Esophagus muscularis mucosa (tissue), 4 donors: ENCODE measurements around the gene ATIC. TPM values are rescaled to one million over a fixed set of nuclear protein-coding genes. Genes with fewer than 3 reads are reported as not detected.

Source experiments
- DNase-seq: peaks from one replicate; pipeline ENCODE4 v3.0.0-alpha.2; 2017; ENCODE audit errors: extremely low spot score
- H3K27ac ChIP-seq, 4 donors: fragments of 200-600 bp; sonication (generic); replicated peaks in 1 of 4; 1 replicate in 3 of 4; 2 replicates in 1 of 4; pipeline ENCODE4 v1.5.1; 2016 to 2019; ENCODE audit warnings: mild to moderate bottlenecking in 1 of 4
- H3K27me3 ChIP-seq, 4 donors: fragments of 200-600 bp; sonication (generic); one replicate each; pipeline versions ENCODE4 v1.5.1 to v1.6.0; 2016 to 2019
- H3K36me3 ChIP-seq, 4 donors: fragments of 200-600 bp; sonication (generic); one replicate each; pipeline ENCODE4 v1.5.1; 2016 to 2019
- H3K4me1 ChIP-seq, 4 donors: fragments of 200-600 bp; sonication (generic); one replicate each; pipeline ENCODE4 v1.5.1; 2016 to 2019
- H3K4me3 ChIP-seq, 4 donors: fragments of 200-600 bp; sonication (generic); 1 replicate in 2 of 4; 2 replicates in 2 of 4; pipeline ENCODE4 v1.5.1; 2016 to 2019; ENCODE audit warnings: mild to moderate bottlenecking in 4 of 4, moderate library complexity in 1 of 4
- H3K9me3 ChIP-seq, 4 donors: fragments of 200-600 bp; sonication (generic); 1 replicate in 3 of 4; 2 replicates in 1 of 4; pipeline ENCODE4 v1.5.1; 2016 to 2019
- EP300 ChIP-seq: sonication (generic); formaldehyde crosslinking; IDR thresholded peaks from one replicate; pipeline ENCODE4 v1.6.1; 2017; ENCODE audit warnings: antibody characterized with exemption
- POLR2A ChIP-seq: fragments of 450-650 bp; IDR thresholded peaks from one replicate; pipeline ENCODE4 v1.6.1; 2017; ENCODE audit warnings: antibody characterized with exemption, moderate library complexity, mild to moderate bottlenecking, low read depth
- POLR2AphosphoS5 ChIP-seq, 2 donors: sonication (generic); formaldehyde crosslinking; IDR thresholded peaks; one replicate each; pipeline ENCODE4 v1.6.1; 2017; ENCODE audit warnings: antibody characterized with exemption in 2 of 2
- WGBS: methylation state at CpG from one replicate; pipeline ENCODE4 v1.1.5; 2018; 5-methylcytosine and 5-hydroxymethylcytosine counted together
- intact Hi-C: fragments of 100-400 bp; cut with DNase I; formaldehyde crosslinking; loops from one replicate; pipeline ENCODE4 v1.15.1; 2023
- total RNA-seq, 4 donors: library from RNA; depleted of rRNA; stranded (reverse); fragments of >200 nt; gene quantifications; one replicate each; pipeline versions ENCODE4 v1.1.0 to v1.2.1, GENCODE V29; 2016
- TF ChIP-seq, protein P1 (sequence below), 3 experiments: fragments of 200-600 bp in 2 of 3; fragments of 450-650 bp in 1 of 3; sonication (generic) in 2 of 3; IDR thresholded peaks; one replicate each; pipeline ENCODE4 v1.5.1; 2017 to 2019; ENCODE audit warnings: antibody characterized with exemption in 3 of 3, mild to moderate bottlenecking in 2 of 3, moderate library complexity in 1 of 3

ATIC gene
- total RNA-seq, 4 donors from 2014 or later = 29.1 to 50.8 (median 34.4) TPM

GRCh38 chr2:215391531-215391930 lies 79.7 kb downstream of the ATIC start:
- TF ChIP-seq POLR2AphosphoS5 (IDR thresholded peaks at IDR 0.05) (no peak), POLR2A (no peak), EP300 (no peak)
- TF ChIP-seq, protein P1, sequence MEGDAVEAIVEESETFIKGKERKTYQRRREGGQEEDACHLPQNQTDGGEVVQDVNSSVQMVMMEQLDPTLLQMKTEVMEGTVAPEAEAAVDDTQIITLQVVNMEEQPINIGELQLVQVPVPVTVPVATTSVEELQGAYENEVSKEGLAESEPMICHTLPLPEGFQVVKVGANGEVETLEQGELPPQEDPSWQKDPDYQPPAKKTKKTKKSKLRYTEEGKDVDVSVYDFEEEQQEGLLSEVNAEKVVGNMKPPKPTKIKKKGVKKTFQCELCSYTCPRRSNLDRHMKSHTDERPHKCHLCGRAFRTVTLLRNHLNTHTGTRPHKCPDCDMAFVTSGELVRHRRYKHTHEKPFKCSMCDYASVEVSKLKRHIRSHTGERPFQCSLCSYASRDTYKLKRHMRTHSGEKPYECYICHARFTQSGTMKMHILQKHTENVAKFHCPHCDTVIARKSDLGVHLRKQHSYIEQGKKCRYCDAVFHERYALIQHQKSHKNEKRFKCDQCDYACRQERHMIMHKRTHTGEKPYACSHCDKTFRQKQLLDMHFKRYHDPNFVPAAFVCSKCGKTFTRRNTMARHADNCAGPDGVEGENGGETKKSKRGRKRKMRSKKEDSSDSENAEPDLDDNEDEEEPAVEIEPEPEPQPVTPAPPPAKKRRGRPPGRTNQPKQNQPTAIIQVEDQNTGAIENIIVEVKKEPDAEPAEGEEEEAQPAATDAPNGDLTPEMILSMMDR (IDR thresholded peaks at IDR 0.05) = no peak
- intact Hi-C loops = no loop called here
- peaks cover 0 to 14% (median 13%) of the 10 kb centered on the region in 4 donors for H3K4me1 ChIP-seq
- H3K36me3 ChIP-seq = peaks cover 54 to 100% (median 75%) of the 10 kb centered on the region in 4 donors
- H3K4me3 ChIP-seq = no peak overlapping the region
- DNase-seq = no peak
- H3K9me3 ChIP-seq = no peaks in the 10 kb centered on the region
- H3K27ac ChIP-seq = no peak overlapping the region
- no peaks in the 10 kb centered on the region for H3K27me3 ChIP-seq
- WGBS = 81% methylated on average over 5 of the region's 5 CpGs

GRCh38 chr2:215392164-215392563 lies 80.3 kb downstream of the ATIC start:
- TF ChIP-seq, protein P1 (IDR thresholded peaks at IDR 0.05) = no peak
- TF ChIP-seq POLR2A = no peak
- H3K36me3 ChIP-seq = peaks cover 54 to 100% (median 72%) of the 10 kb centered on the region in 4 donors

GRCh38 chr2:215392687-215393270 lies 80.9 kb downstream of the ATIC start:
- TF ChIP-seq POLR2AphosphoS5 (IDR thresholded peaks at IDR 0.05) (peak in 1 of 2 donors; percentile 6), POLR2A (no peak), EP300 (no peak)
- intact Hi-C loops = no loop called here
- WGBS = 94% methylated on average over 12 of the region's 12 CpGs
- Histone ChIP-seq H3K4me1 (peaks cover 0 to 26% (median 25%) of the 10 kb centered on the region in 4 donors), H3K27ac (peak overlapping the region in 2 of 4 donors; percentile 5 to 22), H3K36me3 (peaks cover 54 to 100% (median 71%) of the 10 kb centered on the region in 4 donors), H3K27me3 (no peaks in the 10 kb centered on the region), H3K4me3 (no peak overlapping the region), H3K9me3 (no peaks in the 10 kb centered on the region)
- DNase-seq = no peak

More at GRCh38 chr2:215392164-215392563, 80.3 kb downstream of the ATIC start:
- no peak overlapping the region for H3K27ac ChIP-seq
- peaks cover 0 to 20% (median 19%) of the 10 kb centered on the region in 4 donors for H3K4me1 ChIP-seq
- DNase-seq = no peak
- no peaks in the 10 kb centered on the region for H3K9me3 ChIP-seq
- intact Hi-C loops = no loop called here
- no peaks in the 10 kb centered on the region for H3K27me3 ChIP-seq
- H3K4me3 ChIP-seq = no peak overlapping the region

GRCh38 chr2:215394102-215394805 lies 82.4 kb downstream of the ATIC start:
- no peak for TF ChIP-seq EP300
- TF ChIP-seq, protein P1 (IDR thresholded peaks at IDR 0.05) = no peak
- peak in 1 of 2 donors; percentile 22 for TF ChIP-seq POLR2AphosphoS5 (IDR thresholded peaks at IDR 0.05)
- Histone ChIP-seq H3K4me1 (peaks cover 3 to 41% (median 39%) of the 10 kb centered on the region in 4 donors), H3K27ac (peak overlapping the region; percentile 22 to 81 (median 45)), H3K9me3 (no peaks in the 10 kb centered on the region), H3K36me3 (peaks cover 44 to 100% (median 81%) of the 10 kb centered on the region in 4 donors), H3K27me3 (no peaks in the 10 kb centered on the region), H3K4me3 (no peak overlapping the region)
- intact Hi-C loops = no loop called here
- DNase-seq = no peak
- WGBS = 64% methylated on average over 7 of the region's 7 CpGs

- Histone ChIP-seq H3K9me3 (no peaks in the 10 kb centered on the region), H3K4me3 (no peak overlapping the region), H3K27ac (peak overlapping the region; percentile 1 to 81 (median 45)), H3K36me3 (peaks cover 32 to 96% (median 72%) of the 10 kb centered on the region in 4 donors), H3K4me1 (peaks cover 3 to 56% (median 48%) of the 10 kb centered on the region in 4 donors), H3K27me3 (no peaks in the 10 kb centered on the region)
- whole genome bisulfite sequencing = 59% methylated on average over 5 of the region's 5 CpGs
- DNase-seq = no peak
- intact Hi-C loops = no loop called here
- TF ChIP-seq POLR2AphosphoS5 (IDR thresholded peaks at IDR 0.05) (no peak), POLR2A (no peak), EP300 (no peak)
- TF ChIP-seq, protein P1 (IDR thresholded peaks at IDR 0.05) = no peak
Measured at GRCh38 chr2:215395687-215396460, 84.0 kb downstream of the ATIC start.
